ENCODE results near the gene EFCAB7. TPM values are rescaled to one million over a fixed set of nuclear protein-coding genes. Genes with fewer than 3 reads are reported as not detected.

Gene EFCAB7
- total RNA-seq, 4 donors from 2014 or later: 6.3 to 30.0 (median 11.2) TPM

- no peaks in the 10 kb centered on the region for H3K9me3 ChIP-seq
- no peak overlapping the region for H3K27ac ChIP-seq
- H3K4me1 ChIP-seq: no peaks in the 10 kb centered on the region
- no peaks in the 10 kb centered on the region for H3K36me3 ChIP-seq
- ATAC-seq: no peak
- no peak overlapping the region for H3K4me3 ChIP-seq
- TF ChIP-seq EP300 (IDR thresholded peaks at IDR 0.05): no peak
- no peak for TF ChIP-seq POLR2AphosphoS5 (IDR thresholded peaks at IDR 0.05)
- no peak for TF ChIP-seq CTCF (IDR thresholded peaks at IDR 0.05)
- TF ChIP-seq POLR2A (IDR thresholded peaks at IDR 0.05): no peak
- WGBS, 2 donors (ENCODE audit: low coverage in 1 of 2): 80 to 81% methylated on average over 1 to 4 of the region's 4 CpGs
- no peaks in the 10 kb centered on the region for H3K27me3 ChIP-seq
These were observed 78.1 kb downstream of the EFCAB7 start for GRCh38 chr1:63601463-63601862.

DNA sequence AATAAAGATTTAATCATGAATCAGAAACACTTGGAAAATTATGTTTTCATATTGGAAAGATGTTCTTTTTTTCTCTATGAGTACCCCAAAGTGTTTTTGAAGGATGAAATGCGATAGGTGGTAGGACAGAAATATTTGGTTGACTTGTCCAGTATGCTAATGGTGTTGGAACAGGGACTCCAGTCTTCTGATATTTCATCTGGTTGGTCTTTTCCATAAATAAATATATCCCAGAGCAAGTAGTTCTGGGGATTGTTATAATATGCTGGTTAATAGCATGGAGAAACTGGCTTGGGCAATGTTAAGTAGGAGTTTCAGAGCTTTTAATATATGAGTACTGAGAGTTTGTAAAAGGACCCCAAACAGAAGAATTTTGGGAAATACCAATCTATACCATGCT, 78.6 kb downstream of the EFCAB7 start:
- H3K4me1 ChIP-seq: no peaks in the 10 kb centered on the region
- H3K9me3 ChIP-seq: no peaks in the 10 kb centered on the region
- no peak for ATAC-seq
- 90 to 100% methylated on average over 1 of the region's 1 CpG for WGBS, 2 donors (ENCODE audit: low coverage in 1 of 2)
- no peak for TF ChIP-seq CTCF (IDR thresholded peaks at IDR 0.05)
- no peak for TF ChIP-seq POLR2A (IDR thresholded peaks at IDR 0.05)
- TF ChIP-seq EP300 (IDR thresholded peaks at IDR 0.05): no peak
- no peak for TF ChIP-seq POLR2AphosphoS5 (IDR thresholded peaks at IDR 0.05)
- no peak overlapping the region for H3K27ac ChIP-seq
- no peaks in the 10 kb centered on the region for H3K36me3 ChIP-seq
- no peaks in the 10 kb centered on the region for H3K27me3 ChIP-seq
- H3K4me3 ChIP-seq: no peak overlapping the region

DNA sequence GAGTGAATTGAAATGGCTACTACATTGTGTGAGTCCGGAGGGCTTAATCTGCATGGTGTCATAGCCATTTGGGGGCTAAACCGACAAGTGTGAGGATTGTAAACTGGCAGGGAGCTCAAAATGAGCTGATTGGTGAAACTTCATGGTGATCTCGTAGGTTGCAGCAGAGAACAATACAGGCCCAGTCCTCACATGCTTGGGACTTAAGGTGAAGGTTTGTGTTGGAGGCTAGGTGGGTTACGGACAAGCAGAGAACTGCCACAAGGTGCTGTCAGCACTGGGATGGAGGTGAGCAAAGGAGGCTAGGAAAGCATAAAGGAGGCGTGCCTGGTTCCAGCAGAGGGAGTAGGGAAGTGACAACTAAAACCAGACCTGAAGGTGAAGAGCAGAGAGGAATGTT, 79.3 kb downstream of the EFCAB7 start:
- 75 to 82% methylated on average over 4 to 5 of the region's 5 CpGs for WGBS, 2 donors (ENCODE audit: low coverage in 1 of 2)
- Histone ChIP-seq H3K9me3 (no peaks in the 10 kb centered on the region), H3K27ac (no peak overlapping the region), H3K27me3 (no peaks in the 10 kb centered on the region), H3K4me1 (no peaks in the 10 kb centered on the region), H3K4me3 (no peak overlapping the region), H3K36me3 (no peaks in the 10 kb centered on the region)
- no peak for TF ChIP-seq POLR2AphosphoS5 (IDR thresholded peaks at IDR 0.05)
- no peak for TF ChIP-seq CTCF (IDR thresholded peaks at IDR 0.05)
- no peak for TF ChIP-seq EP300 (IDR thresholded peaks at IDR 0.05)
- no peak for TF ChIP-seq POLR2A (IDR thresholded peaks at IDR 0.05)
- ATAC-seq: no peak

DNA sequence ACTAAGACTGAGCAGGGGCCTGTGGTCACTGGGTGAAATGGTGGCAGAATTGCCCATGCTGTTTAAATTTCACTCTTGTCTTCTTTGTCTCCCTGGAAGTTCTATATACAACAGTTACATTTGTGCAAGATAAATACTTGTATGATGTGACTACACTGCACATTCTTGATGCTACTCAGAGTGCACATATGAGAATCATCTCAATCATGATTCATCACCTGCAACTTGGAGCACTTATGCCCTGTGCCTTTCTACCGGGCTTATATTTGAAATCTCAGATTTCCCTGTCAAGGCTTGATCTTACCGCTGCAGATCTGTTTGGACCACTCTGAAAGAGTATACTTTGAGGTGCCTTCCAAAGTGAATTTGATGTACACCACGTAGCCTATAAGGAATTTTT, 80.5 kb downstream of the EFCAB7 start:
- TF ChIP-seq POLR2A (IDR thresholded peaks at IDR 0.05) (no peak), CTCF (IDR thresholded peaks at IDR 0.05) (no peak), POLR2AphosphoS5 (IDR thresholded peaks at IDR 0.05) (no peak), EP300 (IDR thresholded peaks at IDR 0.05) (no peak)
- Histone ChIP-seq H3K27me3 (no peaks in the 10 kb centered on the region), H3K4me3 (no peak overlapping the region), H3K9me3 (no peaks in the 10 kb centered on the region), H3K27ac (no peak overlapping the region), H3K4me1 (no peaks in the 10 kb centered on the region), H3K36me3 (no peaks in the 10 kb centered on the region)
- WGBS, 2 donors (ENCODE audit: low coverage in 1 of 2): 95 to 96% methylated on average over 3 of the region's 3 CpGs
- ATAC-seq: no peak

DNA sequence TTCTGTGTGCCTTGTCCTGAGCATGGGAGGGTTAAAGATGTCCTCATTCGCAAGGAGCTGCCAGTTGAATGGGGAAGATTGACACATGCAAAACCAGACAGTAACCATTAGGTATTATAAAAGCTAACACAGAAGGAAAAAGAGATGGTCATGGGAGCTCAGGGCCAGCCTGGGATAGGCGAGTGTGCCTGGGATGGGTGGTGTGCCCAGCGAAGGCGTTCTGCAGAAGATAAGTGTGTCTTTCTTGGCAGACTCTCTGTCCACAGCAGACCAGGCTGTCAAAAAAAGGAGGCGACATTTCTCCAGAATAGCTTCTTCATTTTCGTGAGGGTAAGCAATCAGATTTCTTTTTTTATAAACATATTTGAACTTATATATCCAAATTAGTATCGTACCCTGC, 84.0 kb downstream of the EFCAB7 start:
- no peak for ATAC-seq
- 91 to 93% methylated on average over 6 to 7 of the region's 7 CpGs for WGBS, 2 donors (ENCODE audit: low coverage in 1 of 2)
- Histone ChIP-seq H3K4me1 (no peaks in the 10 kb centered on the region), H3K4me3 (no peak overlapping the region), H3K27me3 (no peaks in the 10 kb centered on the region), H3K36me3 (no peaks in the 10 kb centered on the region), H3K9me3 (no peaks in the 10 kb centered on the region), H3K27ac (no peak overlapping the region)
- TF ChIP-seq EP300 (IDR thresholded peaks at IDR 0.05): no peak
- no peak for TF ChIP-seq POLR2AphosphoS5 (IDR thresholded peaks at IDR 0.05)
- no peak for TF ChIP-seq POLR2A (IDR thresholded peaks at IDR 0.05)
- TF ChIP-seq CTCF (IDR thresholded peaks at IDR 0.05): no peak

All from gastroesophageal sphincter (tissue), 4 donors.